Stomach (tissue), 9 donors: ENCODE results near the gene DMRT1. TPM values are rescaled to one million over a fixed set of nuclear protein-coding genes. Genes with fewer than 3 reads are reported as not detected.

Source experiments
- DNase-seq, 2 donors: peaks; one replicate each; pipeline versions ENCODE4 v3.0.0 to v3.0.0-alpha.2; 2013 to 2019
- H3K27ac ChIP-seq, 5 donors: fragments of 200-600 bp in 4 of 5; sonication (generic) in 4 of 5; one replicate each; pipeline ENCODE4 v1.5.1; 2013 to 2019; ENCODE audit warnings: mild to moderate bottlenecking in 1 of 5, moderate library complexity in 1 of 5
- H3K27me3 ChIP-seq, 3 donors: fragments of 200-600 bp; sonication (generic); one replicate each; pipeline ENCODE4 v1.5.1; 2017 to 2019; ENCODE audit warnings: mixed run types in 1 of 3
- H3K36me3 ChIP-seq, 4 donors: fragments of 200-600 bp; sonication (generic); 1 replicate in 3 of 4; 2 replicates in 1 of 4; pipeline ENCODE4 v1.5.1; 2016 to 2019
- H3K4me1 ChIP-seq, 4 donors: fragments of 200-600 bp; sonication (generic); one replicate each; pipeline ENCODE4 v1.5.1; 2016 to 2019
- H3K4me3 ChIP-seq, 4 donors: fragments of 200-600 bp; sonication (generic) in 3 of 4; one replicate each; pipeline ENCODE4 v1.5.1; 2016 to 2019; ENCODE audit warnings: mild to moderate bottlenecking in 1 of 4
- H3K9me3 ChIP-seq, 4 donors: fragments of 200-600 bp; sonication (generic); one replicate each; pipeline ENCODE4 v1.5.1; 2016 to 2019
- EP300 ChIP-seq: sonication (generic); formaldehyde crosslinking; IDR thresholded peaks from one replicate; pipeline ENCODE4 v1.6.1; 2017; ENCODE audit warnings: antibody characterized with exemption
- POLR2A ChIP-seq, 4 donors: fragments of 450-650 bp; IDR thresholded peaks; one replicate each; pipeline ENCODE4 v1.6.1; 2016; ENCODE audit warnings: antibody characterized with exemption in 4 of 4, control low read depth in 2 of 4, mild to moderate bottlenecking in 1 of 4, moderate library complexity in 1 of 4
- POLR2AphosphoS5 ChIP-seq, 3 donors: sonication (generic); formaldehyde crosslinking; IDR thresholded peaks; one replicate each; pipeline ENCODE4 v1.6.1; 2016; ENCODE audit warnings: antibody characterized with exemption in 3 of 3
- WGBS, 5 donors: extraction: QIAGEN DNeasy Blood & Tissue Kit in 3 of 5; methylation state at CpG; one replicate each; pipeline versions ENCODE4 v1.1.5 to v1.1.7; 2013 to 2018; 5-methylcytosine and 5-hydroxymethylcytosine counted together
- intact Hi-C: fragments of 100-400 bp; cut with DNase I; formaldehyde crosslinking; loops from one replicate; pipeline ENCODE4 v1.15.1; 2023; ENCODE audit warnings: low total_unique reads
- polyA plus RNA-seq, 3 donors: library from polyadenylated mRNA; stranded (reverse); fragments of 200-250 nt; gene quantifications; one replicate each; pipeline ENCODE4 v1.2.3, GENCODE V29; 2013
- total RNA-seq, 5 donors: library from RNA; depleted of rRNA; stranded (reverse); fragments of >200 nt; gene quantifications; one replicate each; pipeline versions ENCODE4 v1.1.0 to v1.2.3, GENCODE V29; 2014 to 2016
- TF ChIP-seq, protein P1 (sequence below), 7 experiments: fragments of 450-650 bp in 4 of 7; fragments of 200-600 bp in 3 of 7; sonication (generic) in 3 of 7; IDR thresholded peaks; one replicate each; pipeline ENCODE4 v1.5.1; 2016 to 2019; ENCODE audit warnings: antibody characterized with exemption in 7 of 7, control low read depth in 2 of 7, mild to moderate bottlenecking in 1 of 7
- donor health status: healthy with polysubstance abuse.
- donor health status: Bipolar disorder and iron deficiency.
- donor health status: healthy.

DMRT1 gene
- total and polyA plus RNA-seq, 8 donors = not detected

DNA sequence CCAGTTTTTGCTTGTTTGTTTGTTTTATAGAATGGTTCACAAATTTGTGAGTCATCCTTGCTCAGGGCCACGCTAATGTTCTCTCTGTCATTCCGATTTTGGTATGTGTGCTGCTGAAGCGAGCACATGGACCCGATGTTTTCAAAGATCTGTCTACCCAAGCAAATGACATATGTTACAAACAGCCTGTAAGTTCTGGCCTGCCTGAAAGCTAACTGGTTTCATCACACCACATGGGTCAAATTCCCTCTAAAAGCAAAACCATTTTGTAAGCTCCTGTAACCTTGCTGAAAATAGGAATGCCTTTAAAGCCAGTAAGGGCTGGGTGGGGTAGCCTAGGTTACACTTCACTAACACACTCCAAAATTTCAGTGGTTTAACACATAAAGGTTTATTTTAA, 160.3 kb downstream of the DMRT1 start:
- TF ChIP-seq POLR2A (IDR thresholded peaks at IDR 0.05) = no peak
- TF ChIP-seq, protein P1, sequence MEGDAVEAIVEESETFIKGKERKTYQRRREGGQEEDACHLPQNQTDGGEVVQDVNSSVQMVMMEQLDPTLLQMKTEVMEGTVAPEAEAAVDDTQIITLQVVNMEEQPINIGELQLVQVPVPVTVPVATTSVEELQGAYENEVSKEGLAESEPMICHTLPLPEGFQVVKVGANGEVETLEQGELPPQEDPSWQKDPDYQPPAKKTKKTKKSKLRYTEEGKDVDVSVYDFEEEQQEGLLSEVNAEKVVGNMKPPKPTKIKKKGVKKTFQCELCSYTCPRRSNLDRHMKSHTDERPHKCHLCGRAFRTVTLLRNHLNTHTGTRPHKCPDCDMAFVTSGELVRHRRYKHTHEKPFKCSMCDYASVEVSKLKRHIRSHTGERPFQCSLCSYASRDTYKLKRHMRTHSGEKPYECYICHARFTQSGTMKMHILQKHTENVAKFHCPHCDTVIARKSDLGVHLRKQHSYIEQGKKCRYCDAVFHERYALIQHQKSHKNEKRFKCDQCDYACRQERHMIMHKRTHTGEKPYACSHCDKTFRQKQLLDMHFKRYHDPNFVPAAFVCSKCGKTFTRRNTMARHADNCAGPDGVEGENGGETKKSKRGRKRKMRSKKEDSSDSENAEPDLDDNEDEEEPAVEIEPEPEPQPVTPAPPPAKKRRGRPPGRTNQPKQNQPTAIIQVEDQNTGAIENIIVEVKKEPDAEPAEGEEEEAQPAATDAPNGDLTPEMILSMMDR (IDR thresholded peaks at IDR 0.05) = no peak
- no peak for TF ChIP-seq EP300
- no peak for TF ChIP-seq POLR2AphosphoS5 (IDR thresholded peaks at IDR 0.05)
- Histone ChIP-seq H3K27me3 (peaks cover 0 to 10% (median 0%) of the 10 kb centered on the region in 3 donors), H3K4me1 (peaks cover 0 to 12% (median 0%) of the 10 kb centered on the region in 4 donors), H3K36me3 (no peaks in the 10 kb centered on the region), H3K9me3 (peaks cover 0 to 7% (median 0%) of the 10 kb centered on the region in 4 donors), H3K27ac (no peak overlapping the region), H3K4me3 (no peak overlapping the region)
- intact Hi-C loops = no loop called here
- 78 to 85% (median 82%) methylated on average over 4 of the region's 4 CpGs for WGBS, 5 donors
- DNase-seq = no peak

DNA sequence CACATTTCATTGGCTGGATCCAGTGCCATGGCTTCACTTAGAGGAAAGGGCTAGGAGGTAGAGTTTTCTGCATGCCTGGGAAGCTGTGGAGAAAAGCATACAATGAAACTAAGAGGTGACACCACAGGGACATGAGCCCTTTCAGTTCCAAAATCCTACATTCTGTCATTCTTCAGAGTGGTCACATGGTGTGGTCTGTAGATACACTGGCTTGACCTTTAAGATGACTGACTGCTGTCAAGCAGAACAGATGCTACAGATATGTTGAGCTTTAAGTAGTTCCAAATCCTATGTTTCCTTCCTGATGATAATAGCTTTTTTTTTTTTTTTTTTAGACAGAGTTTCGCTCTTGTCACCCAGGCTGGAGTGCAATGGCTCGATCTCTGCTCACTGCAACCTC, 161.2 kb downstream of the DMRT1 start:
- Histone ChIP-seq H3K9me3 (peaks cover 0 to 7% (median 0%) of the 10 kb centered on the region in 4 donors), H3K36me3 (no peaks in the 10 kb centered on the region), H3K27ac (no peak overlapping the region), H3K4me3 (no peak overlapping the region), H3K4me1 (peaks cover 0 to 12% (median 0%) of the 10 kb centered on the region in 4 donors), H3K27me3 (peaks cover 0 to 18% (median 0%) of the 10 kb centered on the region in 3 donors)
- WGBS, 5 donors = 82 to 100% (median 91%) methylated on average over 2 of the region's 2 CpGs
- TF ChIP-seq POLR2AphosphoS5 (IDR thresholded peaks at IDR 0.05) (no peak), POLR2A (IDR thresholded peaks at IDR 0.05) (no peak), EP300 (no peak)
- TF ChIP-seq, protein P1 (IDR thresholded peaks at IDR 0.05) = no peak
- DNase-seq = no peak
- intact Hi-C loops = no loop called here

DNA sequence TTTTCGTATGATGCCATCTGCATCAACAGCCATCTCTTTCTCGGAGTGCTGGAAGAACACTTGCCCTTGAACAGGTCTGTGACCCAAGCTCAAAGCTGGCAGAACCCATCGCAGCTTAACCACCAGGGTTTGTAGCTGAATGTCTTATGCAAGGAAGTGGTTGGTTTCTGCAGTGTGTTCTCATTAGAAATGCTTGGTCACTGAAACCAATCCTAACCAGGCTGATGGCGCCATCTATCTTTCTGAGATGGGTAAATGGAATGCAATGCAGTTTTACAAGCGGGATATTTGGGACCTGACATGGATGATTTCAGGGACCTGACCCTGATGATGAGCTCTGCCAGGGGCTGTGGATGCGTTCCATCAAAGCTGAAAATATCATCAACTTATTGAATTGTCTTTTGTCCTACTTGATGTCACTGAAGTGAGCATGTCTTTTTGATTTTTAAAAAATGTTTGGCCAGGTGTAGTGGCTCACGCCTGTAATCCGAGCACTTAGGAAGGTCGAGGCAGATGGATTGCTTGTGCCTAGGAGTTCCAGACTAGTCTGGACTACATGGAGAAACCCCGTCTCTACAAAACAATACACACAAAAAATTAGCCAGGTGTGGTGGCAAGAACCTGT, 163.7 kb downstream of the DMRT1 start:
- TF ChIP-seq, protein P1 (IDR thresholded peaks at IDR 0.05) = peak in 4 of 7 experiments; percentile 16 to 55 (median 26)
- TF ChIP-seq EP300 = no peak
- intact Hi-C loops = no loop called here
- H3K4me1 ChIP-seq = peaks cover 0 to 8% (median 3%) of the 10 kb centered on the region in 4 donors
- no peak overlapping the region for H3K4me3 ChIP-seq
- no peaks in the 10 kb centered on the region for H3K9me3 ChIP-seq
- DNase-seq = peak in 1 of 2 donors; percentile 79
- H3K27me3 ChIP-seq = peaks cover 0 to 38% (median 0%) of the 10 kb centered on the region in 3 donors
- 55 to 57% (median 57%) methylated on average over 10 of the region's 10 CpGs for WGBS, 5 donors
- H3K27ac ChIP-seq = no peak overlapping the region
- no peaks in the 10 kb centered on the region for H3K36me3 ChIP-seq

DNA sequence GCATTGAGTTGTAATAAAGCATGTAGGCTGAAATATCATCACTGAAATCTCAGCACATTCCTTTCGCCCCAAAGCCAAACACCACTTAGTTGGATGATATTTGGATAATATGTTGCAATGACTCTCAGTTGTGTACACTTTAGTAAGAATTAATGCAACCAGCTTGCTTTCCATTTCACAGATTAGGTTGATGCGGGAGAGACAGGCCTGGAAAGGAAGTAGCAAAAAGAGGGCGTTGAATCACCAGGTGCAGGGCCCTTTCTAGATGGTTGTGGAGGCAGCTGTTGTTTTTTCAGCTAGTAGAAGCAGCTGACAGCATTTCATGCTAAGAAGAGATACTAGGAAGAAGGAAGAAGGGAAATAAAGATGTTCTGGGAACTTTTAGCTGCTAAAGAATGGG, 165.8 kb downstream of the DMRT1 start:
- WGBS, 5 donors = 71 to 79% (median 76%) methylated on average over 3 of the region's 3 CpGs
- Histone ChIP-seq H3K4me3 (no peak overlapping the region), H3K27ac (no peak overlapping the region), H3K4me1 (peaks cover 0 to 8% (median 3%) of the 10 kb centered on the region in 4 donors), H3K9me3 (no peaks in the 10 kb centered on the region), H3K27me3 (peaks cover 0 to 49% (median 0%) of the 10 kb centered on the region in 3 donors), H3K36me3 (no peaks in the 10 kb centered on the region)
- intact Hi-C loops = no loop called here
- TF ChIP-seq POLR2A (IDR thresholded peaks at IDR 0.05) (no peak), POLR2AphosphoS5 (IDR thresholded peaks at IDR 0.05) (no peak), EP300 (no peak)
- TF ChIP-seq, protein P1 (IDR thresholded peaks at IDR 0.05) = no peak
- DNase-seq = no peak
